ENCODE measurements around the gene ZNF230.

GRCh38 chr19:44007473-44007872 lies 4.7 kb downstream of the ZNF230 start:
- TF ChIP-seq CTCF (IDR thresholded peaks at IDR 0.05) (no peak), POLR2AphosphoS5 (IDR thresholded peaks at IDR 0.05) (no peak)
